GM21529 (cell line): ENCODE results near the gene ROMO1.
"Not testable (repeated sequence)": the region's sequence is repeated elsewhere in the genome, so short reads cannot be mapped to it uniquely, and the experiment has no call there.

ENCODE experiments used
- ATAC-seq: cut with Tn5 transposase; IDR thresholded peaks from one replicate; pipeline ENCODE4 v1.9.1; 2021; ENCODE audit not compliant: unreplicated experiment

ROMO1 gene

DNA sequence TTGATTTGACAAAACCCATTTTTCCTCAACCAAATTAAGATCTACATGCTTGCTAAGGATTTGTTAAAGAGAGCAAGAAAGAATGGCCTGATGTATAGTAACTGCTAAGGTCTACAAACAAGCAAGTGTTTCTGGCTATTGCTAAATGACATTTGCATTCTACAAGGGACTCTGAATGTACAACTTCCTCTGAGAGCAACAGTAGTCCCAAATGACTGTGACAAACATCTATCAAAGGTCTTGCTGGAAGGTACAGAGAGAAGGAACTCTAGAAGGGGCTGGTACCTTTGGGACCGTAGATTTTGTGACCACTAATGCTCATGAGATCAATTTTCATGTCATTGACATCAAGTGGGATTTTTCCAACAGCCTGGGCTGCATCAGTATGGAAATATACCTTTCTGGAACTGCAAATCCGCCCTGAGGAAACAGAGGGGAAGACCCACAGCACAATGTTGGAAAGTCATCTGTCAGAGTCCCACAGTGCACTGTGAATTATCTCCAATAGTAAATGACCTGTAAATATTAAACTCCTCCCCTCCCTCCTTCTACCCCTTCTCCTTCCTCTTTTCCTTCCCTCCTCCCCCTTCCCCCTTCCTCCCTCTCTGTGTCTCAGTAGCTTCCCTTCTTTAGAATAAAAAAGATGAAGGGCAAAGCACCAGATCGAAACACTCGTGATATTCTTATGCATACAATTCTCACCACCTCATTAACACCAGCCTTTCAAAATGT is 18.6 kb upstream of the ROMO1 start:
- no peak for ATAC-seq

GRCh38 chr20:35681960-35682359 is 17.2 kb upstream of the ROMO1 start:
- no peak for ATAC-seq

DNA sequence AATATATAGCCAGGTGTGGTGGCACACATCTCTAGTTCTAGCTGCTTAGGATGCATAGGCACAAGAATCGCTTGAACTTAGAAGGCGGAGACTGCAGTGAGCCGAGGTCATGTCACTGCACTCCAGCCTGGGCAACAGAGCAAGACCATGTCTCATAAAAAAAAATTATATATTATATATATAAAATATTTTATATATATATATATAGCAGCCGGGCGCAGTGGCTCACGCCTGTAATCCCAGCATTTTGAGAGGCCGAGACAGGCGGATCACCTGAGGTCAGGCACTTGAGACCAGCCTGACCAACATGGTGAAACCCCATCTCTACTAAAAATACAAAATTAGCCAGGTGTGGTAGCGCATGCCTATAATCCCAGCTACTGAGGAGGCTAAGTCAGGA is 13.8 kb upstream of the ROMO1 start:
- ATAC-seq = not testable (repeated sequence)

- not testable (repeated sequence) for ATAC-seq
Observed at GRCh38 chr20:35686872-35687271, 12.3 kb upstream of the ROMO1 start.

GRCh38 chr20:35690265-35690664 is 8.9 kb upstream of the ROMO1 start:
- ATAC-seq = no peak

DNA sequence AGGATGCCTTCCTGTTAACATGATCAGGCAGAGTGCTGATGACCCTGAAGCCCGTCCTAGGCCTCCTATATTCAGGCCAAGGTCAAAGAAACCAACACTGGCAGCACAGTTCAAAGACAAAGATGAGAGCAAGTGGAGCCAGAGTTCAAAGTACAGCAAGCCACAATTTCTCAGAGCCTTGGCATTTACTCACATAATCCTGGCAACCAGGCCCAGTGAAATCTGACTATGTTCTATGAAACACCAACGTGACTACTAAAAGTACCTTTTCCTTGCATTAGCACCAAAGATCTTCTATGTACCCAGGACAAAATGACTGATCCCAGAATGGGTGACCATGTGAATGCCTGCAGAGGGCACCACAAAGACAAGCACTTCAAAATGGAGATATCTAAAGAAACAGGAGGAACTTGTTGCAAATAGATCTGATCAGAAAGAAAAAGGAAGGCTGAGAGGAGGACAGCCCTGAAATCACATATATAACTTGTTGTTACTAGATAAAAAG is 3.9 kb upstream of the ROMO1 start:
- ATAC-seq = no peak

DNA sequence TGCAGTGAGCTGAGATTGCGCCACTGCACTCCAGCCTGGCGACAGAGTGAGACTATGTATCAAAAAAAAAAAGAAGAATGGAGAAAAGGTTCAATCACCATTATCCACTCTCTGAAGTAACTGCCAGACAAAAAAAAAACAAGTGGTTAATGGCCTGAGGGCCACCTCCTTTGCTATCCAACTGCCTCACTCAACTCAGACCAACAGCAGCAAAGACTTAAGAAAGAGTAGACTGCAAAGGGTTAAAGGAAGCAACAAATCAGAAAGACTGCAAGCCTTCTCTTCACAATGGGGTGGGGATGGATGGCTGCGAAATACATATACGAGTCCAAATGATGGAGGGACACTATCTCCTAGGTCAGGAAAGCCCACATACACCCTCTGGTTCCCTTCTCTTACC is 3.2 kb upstream of the ROMO1 start:
- ATAC-seq = no peak

- ATAC-seq = no peak
Observed at GRCh38 chr20:35697696-35698297, 1.4 kb upstream of the ROMO1 start.

GRCh38 chr20:35698298-35699126 is 693 bp upstream of the ROMO1 start:
- ATAC-seq = peak; percentile 31

DNA sequence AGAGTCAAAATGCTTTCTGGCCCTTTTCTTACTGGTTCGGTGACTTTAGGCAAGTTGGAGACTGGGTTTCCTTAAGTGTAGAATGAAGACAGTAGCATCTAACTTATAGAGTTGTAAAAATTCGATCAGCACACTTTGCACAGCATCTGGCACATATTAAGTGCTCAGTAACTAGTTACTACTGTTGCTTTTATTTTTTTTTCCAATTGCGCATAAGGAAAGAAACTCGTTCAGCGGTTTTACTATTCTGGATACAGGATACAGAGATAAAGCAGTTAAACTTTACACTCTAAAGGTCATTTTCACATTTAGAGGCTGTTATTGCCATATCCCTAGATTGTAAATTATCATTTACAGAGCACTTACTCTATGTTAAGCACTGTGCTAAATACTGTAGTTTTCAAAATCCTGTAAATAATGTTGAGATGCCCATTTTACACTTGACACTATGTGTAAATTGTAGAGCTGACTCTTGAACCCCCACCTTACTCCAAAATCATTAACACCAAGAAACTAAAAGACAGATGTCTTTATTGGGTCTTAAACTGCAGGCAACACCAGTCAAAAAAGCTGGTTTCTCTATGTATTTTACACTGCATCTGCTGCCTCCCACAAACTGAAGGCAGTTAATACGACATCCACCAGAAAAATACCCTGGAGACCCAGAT is 886 bp downstream of the ROMO1 start:
- ATAC-seq = no peak

DNA sequence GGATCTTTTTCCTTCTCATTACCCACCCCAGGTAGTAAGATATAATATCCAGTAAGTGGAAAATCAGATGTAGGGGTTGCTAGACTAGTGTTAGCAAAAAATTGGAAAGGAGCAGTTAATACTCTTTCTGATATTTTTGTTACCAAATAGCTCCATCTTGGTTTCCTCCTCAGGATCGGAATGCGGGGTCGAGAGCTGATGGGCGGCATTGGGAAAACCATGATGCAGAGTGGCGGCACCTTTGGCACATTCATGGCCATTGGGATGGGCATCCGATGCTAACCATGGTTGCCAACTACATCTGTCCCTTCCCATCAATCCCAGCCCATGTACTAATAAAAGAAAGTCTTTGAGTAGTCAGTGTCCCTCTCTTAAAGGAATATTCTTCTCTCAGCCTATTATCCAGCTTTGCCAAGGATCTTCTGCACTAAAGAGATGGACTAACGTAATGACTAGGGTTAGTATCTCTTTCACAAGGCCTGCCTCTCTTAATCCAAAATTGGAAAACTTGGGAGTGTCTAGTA is 1.5 kb downstream of the ROMO1 start:
- no peak for ATAC-seq

- no peak for ATAC-seq
Observed at GRCh38 chr20:35702051-35702823, 3.0 kb downstream of the ROMO1 start.

DNA sequence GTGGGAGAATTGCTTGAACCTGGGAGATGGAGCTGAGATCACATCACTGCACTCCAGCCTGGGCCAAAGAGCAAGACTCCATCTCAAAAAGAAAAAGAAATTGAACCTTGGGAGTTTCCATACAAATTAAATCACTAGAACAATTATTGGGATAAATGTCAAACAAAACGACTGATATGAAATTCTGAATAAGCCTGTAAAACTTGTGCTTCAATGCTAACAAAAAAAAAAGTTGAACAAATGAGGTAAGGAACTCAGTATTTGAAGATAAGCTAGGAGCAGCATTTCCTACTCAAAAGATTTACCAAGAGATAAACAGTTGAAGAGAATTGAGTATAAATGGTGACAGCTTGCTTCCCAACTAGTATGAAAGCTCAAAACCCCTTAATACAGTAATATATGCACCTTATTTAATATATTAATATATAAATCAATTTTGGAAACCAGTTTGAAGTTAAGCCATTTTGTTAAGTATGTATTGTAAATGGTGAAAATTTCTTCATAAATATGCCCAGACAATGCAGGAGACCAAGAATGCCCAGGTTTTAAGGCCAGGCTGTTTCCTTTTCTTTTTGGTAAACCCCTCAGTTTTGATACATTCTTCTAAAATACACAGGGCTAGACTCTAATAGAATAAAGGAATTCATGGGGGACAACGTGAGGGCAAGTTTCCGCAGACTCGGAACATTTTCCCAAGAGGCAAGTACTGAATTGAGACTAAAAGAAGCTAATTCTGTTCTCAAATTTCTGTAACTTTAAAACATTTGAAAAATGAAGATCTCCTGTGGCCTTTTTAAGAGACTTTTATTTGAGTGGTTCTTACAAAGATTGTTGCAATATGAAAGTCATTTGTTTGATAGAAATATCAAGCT is 3.9 kb downstream of the ROMO1 start:
- ATAC-seq = no peak

- ATAC-seq = no peak
Observed at GRCh38 chr20:35704514-35705261, 5.5 kb downstream of the ROMO1 start.

GRCh38 chr20:35705894-35706293 is 6.7 kb downstream of the ROMO1 start:
- ATAC-seq = not testable (repeated sequence)

DNA sequence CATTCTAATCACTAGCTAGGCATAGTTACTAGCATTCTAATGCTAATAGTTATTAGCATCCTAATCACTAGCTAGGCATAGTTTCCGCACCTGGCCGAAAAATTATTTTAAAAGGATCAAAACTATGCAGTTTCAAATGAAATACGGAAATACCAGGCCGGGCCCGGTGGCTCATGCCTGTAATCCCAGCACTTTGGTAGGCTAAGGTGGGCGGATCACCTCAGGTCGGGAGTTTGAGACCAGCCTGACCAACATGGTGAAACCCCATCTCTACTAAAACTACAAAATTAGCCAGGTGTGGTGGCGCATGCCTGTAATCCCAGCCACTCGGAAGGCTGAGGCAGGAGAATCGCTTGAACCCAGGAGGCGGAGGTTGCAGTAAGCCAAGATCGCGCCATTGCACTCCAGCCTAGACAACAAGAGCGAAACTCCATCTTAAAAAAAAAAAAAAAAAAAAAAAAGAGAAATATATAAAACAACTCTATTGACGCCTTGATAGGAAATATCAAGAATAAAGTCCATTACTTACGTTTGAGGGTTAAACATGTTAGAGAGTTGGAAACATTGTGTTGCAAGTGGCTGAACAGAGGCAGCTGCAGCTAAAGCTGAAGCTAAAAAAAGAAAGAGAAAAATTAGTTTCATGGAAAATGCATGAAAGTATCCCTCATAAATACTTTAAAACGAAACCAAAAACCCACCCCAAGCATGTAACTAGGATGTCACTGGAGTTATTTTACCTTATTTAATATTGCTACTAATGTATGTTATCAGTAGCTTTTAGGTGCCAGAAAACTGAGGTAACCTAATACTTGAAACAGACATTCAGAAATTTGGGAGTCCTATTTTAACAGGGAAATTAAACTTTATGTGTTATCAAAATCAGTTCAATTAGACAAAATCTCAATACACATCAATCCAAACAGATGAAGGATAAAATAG is 7.7 kb downstream of the ROMO1 start:
- not testable (repeated sequence) for ATAC-seq

GRCh38 chr20:35708502-35708901 is 9.3 kb downstream of the ROMO1 start:
- no peak for ATAC-seq
